ENCODE measurements around the gene MRPL21. TPM values are rescaled to one million over a fixed set of nuclear protein-coding genes. Genes with fewer than 3 reads are reported as not detected.

MRPL21 gene
- total RNA-seq, 1 experiment from 2014 or later: 82.3 TPM

DNA sequence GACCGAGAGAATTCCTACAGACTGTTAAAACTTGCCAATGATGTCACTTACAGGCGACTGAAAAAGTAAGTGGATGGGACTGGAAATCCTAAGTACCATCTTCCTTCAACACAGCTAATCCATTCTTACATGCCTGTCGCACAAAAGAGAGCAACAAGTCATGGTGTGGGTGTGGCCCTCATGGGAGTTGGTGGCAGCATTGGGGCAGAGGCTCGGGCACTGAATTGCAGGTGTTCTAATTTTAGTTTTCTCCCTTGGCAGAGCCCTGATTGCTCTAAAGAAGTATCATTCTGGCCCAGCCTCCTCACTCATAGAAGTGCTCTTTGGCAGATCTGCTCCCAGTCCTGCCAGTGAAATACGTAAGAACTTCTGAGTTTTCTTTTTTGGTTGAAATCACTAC lies 4.6 kb upstream of the MRPL21 start:
- Mint-ChIP-seq H3K27ac (no peak overlapping the region), H3K27me3 (ENCODE audit: low read depth) (no peaks in the 10 kb centered on the region), H3K36me3 (peaks cover 36% of the 10 kb centered on the region), H3K4me3 (no peak overlapping the region), H3K9me3 (no peaks in the 10 kb centered on the region), H3K4me1 (peaks cover 11% of the 10 kb centered on the region)
- ATAC-seq (no peak), DNase-seq (ENCODE audit: low spot score) (no peak)
- ChIA-PET POLR2A (no interaction called here), CTCF (no interaction called here)
- TF ChIP-seq ZNF138 (CRISPR knock-in tag; conservative IDR thresholded peaks at IDR 0.05): no peak
- TF ChIP-seq, protein P1, sequence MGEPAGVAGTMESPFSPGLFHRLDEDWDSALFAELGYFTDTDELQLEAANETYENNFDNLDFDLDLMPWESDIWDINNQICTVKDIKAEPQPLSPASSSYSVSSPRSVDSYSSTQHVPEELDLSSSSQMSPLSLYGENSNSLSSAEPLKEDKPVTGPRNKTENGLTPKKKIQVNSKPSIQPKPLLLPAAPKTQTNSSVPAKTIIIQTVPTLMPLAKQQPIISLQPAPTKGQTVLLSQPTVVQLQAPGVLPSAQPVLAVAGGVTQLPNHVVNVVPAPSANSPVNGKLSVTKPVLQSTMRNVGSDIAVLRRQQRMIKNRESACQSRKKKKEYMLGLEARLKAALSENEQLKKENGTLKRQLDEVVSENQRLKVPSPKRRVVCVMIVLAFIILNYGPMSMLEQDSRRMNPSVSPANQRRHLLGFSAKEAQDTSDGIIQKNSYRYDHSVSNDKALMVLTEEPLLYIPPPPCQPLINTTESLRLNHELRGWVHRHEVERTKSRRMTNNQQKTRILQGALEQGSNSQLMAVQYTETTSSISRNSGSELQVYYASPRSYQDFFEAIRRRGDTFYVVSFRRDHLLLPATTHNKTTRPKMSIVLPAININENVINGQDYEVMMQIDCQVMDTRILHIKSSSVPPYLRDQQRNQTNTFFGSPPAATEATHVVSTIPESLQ (CRISPR knock-in tag; IDR thresholded peaks at IDR 0.05): no peak

- no peak for DNase-seq (ENCODE audit: low spot score)
- no peak for TF ChIP-seq ZNF232 (CRISPR knock-in tag; IDR thresholded peaks at IDR 0.05)
- no peak for TF ChIP-seq CREB1 (CRISPR knock-in tag; IDR thresholded peaks at IDR 0.05)
- no peak for TF ChIP-seq GTF2I (CRISPR knock-in tag; conservative IDR thresholded peaks at IDR 0.05)
- no peak for TF ChIP-seq ETV6 (CRISPR knock-in tag; IDR thresholded peaks at IDR 0.05)
- no peak for TF ChIP-seq CBFB (CRISPR knock-in tag; IDR thresholded peaks at IDR 0.05; ENCODE audit: low read depth)
- Mint-ChIP-seq H3K27ac (peak overlapping the region; percentile 23; the same call in 1 of the 2 replicates), H3K4me1 (peaks cover 27% of the 10 kb centered on the region), H3K9me3 (no peaks in the 10 kb centered on the region), H3K36me3 (peaks cover 20% of the 10 kb centered on the region), H3K4me3 (peak overlapping the region; percentile 99), H3K27me3 (ENCODE audit: low read depth) (no peaks in the 10 kb centered on the region)
- no peak for ATAC-seq
- CTCF ChIA-PET: interaction anchor here (0.5 kb wide), 1 partner anchor 388 kb away, joined by 3 read pairs; the partner anchor contains the start of gene MYEOV
- POLR2A ChIA-PET: no interaction called here
These were observed 2.1 kb upstream of the MRPL21 start for GRCh38 chr11:68905421-68906360.

DNA sequence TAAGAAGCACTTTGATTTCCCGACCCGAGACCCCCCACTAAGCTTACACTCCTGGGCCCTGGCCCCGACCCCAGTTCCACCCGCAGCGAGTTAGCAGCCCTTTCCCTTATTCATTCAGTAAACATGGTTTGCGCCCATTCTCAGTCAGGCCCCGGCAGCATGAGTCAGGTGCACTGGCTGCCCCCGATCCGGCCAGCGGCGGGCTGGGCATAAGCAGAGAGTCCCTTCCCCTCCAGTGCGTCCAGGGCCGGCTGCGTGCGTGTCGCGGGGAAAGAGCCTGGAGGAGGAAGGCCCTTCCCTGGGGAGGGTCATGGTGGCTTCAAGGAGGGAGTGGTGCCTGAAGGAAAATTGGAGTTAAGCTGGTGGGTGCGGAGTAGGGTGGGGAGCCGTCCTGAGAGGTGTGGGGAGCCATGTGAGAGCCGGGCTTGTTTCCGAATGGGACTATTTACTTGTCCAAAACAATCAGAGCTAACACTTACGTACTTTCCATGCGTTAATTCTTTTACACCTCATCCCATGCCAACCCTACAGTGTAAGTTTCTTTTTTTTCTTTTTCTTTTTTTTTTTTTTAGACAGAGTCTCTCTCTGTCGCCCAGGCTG lies 716 bp upstream of the MRPL21 start:
- peak; percentile 18 for ATAC-seq
- peak overlapping the region; percentile 99 for H3K4me3 Mint-ChIP-seq
- peaks cover 27% of the 10 kb centered on the region for H3K4me1 Mint-ChIP-seq
- H3K27me3 Mint-ChIP-seq (ENCODE audit: low read depth): no peaks in the 10 kb centered on the region
- peak; percentile 24 for DNase-seq (ENCODE audit: low spot score)
- no peaks in the 10 kb centered on the region for H3K9me3 Mint-ChIP-seq
- no peak for TF ChIP-seq FOXK1 (CRISPR knock-in tag; IDR thresholded peaks at IDR 0.05)
- H3K27ac Mint-ChIP-seq: peak overlapping the region; percentile 65
- ChIA-PET CTCF (interaction anchor here (1.0 to 1.3 kb wide), 2 partner anchors 46 to 106 kb away, joined by 3 to 5 read pairs; no protein-coding TSS in a partner anchor), POLR2A (interaction anchor here (0.6 to 1.0 kb wide), 2 partner anchors 144 to 186 kb away, joined by 3 read pairs; partner anchors contain the start of gene TPCN2)
- peaks cover 22% of the 10 kb centered on the region for H3K36me3 Mint-ChIP-seq

- no peak overlapping the region for H3K4me3 Mint-ChIP-seq
- no peaks in the 10 kb centered on the region for H3K27me3 Mint-ChIP-seq (ENCODE audit: low read depth)
- no peaks in the 10 kb centered on the region for H3K9me3 Mint-ChIP-seq
- ChIA-PET POLR2A (no interaction called here), CTCF (interaction anchor here (1.3 kb wide), 1 partner anchor 11 kb away, joined by 6 read pairs; no protein-coding TSS in a partner anchor)
- ATAC-seq (no peak), DNase-seq (ENCODE audit: low spot score) (no peak)
- peaks cover 27% of the 10 kb centered on the region for H3K4me1 Mint-ChIP-seq
- peak overlapping the region; percentile 29; the same call in 1 of the 2 replicates for H3K27ac Mint-ChIP-seq
- H3K36me3 Mint-ChIP-seq: peaks cover 34% of the 10 kb centered on the region
- TF ChIP-seq, protein P2, sequence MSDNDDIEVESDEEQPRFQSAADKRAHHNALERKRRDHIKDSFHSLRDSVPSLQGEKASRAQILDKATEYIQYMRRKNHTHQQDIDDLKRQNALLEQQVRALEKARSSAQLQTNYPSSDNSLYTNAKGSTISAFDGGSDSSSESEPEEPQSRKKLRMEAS (CRISPR knock-in tag; IDR thresholded peaks at IDR 0.05): no peak
- TF ChIP-seq E2F5 (CRISPR knock-in tag; IDR thresholded peaks at IDR 0.05): no peak
- no peak for TF ChIP-seq ZNF416 (CRISPR knock-in tag; IDR thresholded peaks at IDR 0.05)
- TF ChIP-seq ZNF263 (CRISPR knock-in tag; IDR thresholded peaks at IDR 0.05; ENCODE audit: low read depth): no peak
- TF ChIP-seq TCF7 (CRISPR knock-in tag; IDR thresholded peaks at IDR 0.05; ENCODE audit: low read depth): no peak
- TF ChIP-seq, protein P3, sequence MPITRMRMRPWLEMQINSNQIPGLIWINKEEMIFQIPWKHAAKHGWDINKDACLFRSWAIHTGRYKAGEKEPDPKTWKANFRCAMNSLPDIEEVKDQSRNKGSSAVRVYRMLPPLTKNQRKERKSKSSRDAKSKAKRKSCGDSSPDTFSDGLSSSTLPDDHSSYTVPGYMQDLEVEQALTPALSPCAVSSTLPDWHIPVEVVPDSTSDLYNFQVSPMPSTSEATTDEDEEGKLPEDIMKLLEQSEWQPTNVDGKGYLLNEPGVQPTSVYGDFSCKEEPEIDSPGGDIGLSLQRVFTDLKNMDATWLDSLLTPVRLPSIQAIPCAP (CRISPR knock-in tag; IDR thresholded peaks at IDR 0.05): no peak
- no peak for TF ChIP-seq GTF2I (CRISPR knock-in tag; conservative IDR thresholded peaks at IDR 0.05)
- TF ChIP-seq, protein P4, sequence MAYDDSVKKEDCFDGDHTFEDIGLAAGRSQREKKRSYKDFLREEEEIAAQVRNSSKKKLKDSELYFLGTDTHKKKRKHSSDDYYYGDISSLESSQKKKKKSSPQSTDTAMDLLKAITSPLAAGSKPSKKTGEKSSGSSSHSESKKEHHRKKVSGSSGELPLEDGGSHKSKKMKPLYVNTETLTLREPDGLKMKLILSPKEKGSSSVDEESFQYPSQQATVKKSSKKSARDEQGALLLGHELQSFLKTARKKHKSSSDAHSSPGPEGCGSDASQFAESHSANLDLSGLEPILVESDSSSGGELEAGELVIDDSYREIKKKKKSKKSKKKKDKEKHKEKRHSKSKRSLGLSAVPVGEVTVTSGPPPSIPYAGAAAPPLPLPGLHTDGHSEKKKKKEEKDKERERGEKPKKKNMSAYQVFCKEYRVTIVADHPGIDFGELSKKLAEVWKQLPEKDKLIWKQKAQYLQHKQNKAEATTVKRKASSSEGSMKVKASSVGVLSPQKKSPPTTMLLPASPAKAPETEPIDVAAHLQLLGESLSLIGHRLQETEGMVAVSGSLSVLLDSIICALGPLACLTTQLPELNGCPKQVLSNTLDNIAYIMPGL (CRISPR knock-in tag; IDR thresholded peaks at IDR 0.05): no peak
- no peak for TF ChIP-seq JUN (CRISPR knock-in tag; IDR thresholded peaks at IDR 0.05)
- TF ChIP-seq SMAD3 (CRISPR knock-in tag; IDR thresholded peaks at IDR 0.05; ENCODE audit: borderline replicate concordance): no peak
These were observed 2.7 kb downstream of the MRPL21 start for GRCh38 chr11:68900835-68901381.
